CD8-positive, alpha-beta memory T cell (primary cell): ENCODE measurements around the gene SLFN5. TPM values are rescaled to one million over a fixed set of nuclear protein-coding genes. Genes with fewer than 3 reads are reported as not detected.
"Not testable (repeated sequence)": the region's sequence is repeated elsewhere in the genome, so short reads cannot be mapped to it uniquely, and the experiment has no call there.

ENCODE experiments used
- CTCF ChIA-PET: fragments of 350-600 bp; sonication (Branson Sonifier 250); formaldehyde crosslinking; loops from one replicate; lab custom pipeline; 2021; ENCODE audit warnings: antibody characterized with exemption; lab: Charles Lee
- POLR2A ChIA-PET: fragments of 350-600 bp; sonication (Branson Sonifier 250); formaldehyde crosslinking; loops from one replicate; lab custom pipeline; 2021; ENCODE audit warnings: antibody characterized with exemption; lab: Charles Lee
- DNase-seq, 5 donors: peaks; one replicate each; pipeline versions ENCODE4 v3.0.0 to v3.0.0-alpha.2; 2020 to 2022; ENCODE audit warnings: mixed read lengths in 1 of 5
- H3K27ac ChIP-seq: one replicate; pipeline ENCODE4 v1.7.0; 2013; ENCODE audit warnings: low read depth, mild to moderate bottlenecking, low read length, moderate library complexity
- H3K27me3 ChIP-seq: 2 replicates; pipeline ENCODE4 v1.7.0; 2013; ENCODE audit warnings: low read length, mild to moderate bottlenecking; ENCODE audit not compliant: insufficient read depth, poor library complexity, severe bottlenecking
- H3K36me3 ChIP-seq: 2 replicates; pipeline ENCODE4 v1.7.0; 2013; ENCODE audit warnings: mild to moderate bottlenecking, low read length, moderate library complexity; ENCODE audit not compliant: insufficient read depth
- H3K4me1 ChIP-seq: 2 replicates; pipeline ENCODE4 v1.7.0; 2013; ENCODE audit warnings: mild to moderate bottlenecking, low read length, moderate library complexity; ENCODE audit not compliant: insufficient read depth
- H3K4me3 ChIP-seq: 2 replicates; pipeline ENCODE4 v1.7.0; 2013; ENCODE audit warnings: mild to moderate bottlenecking, low read length
- H3K9me3 ChIP-seq: 2 replicates; pipeline ENCODE4 v1.7.0; 2013; ENCODE audit warnings: mild to moderate bottlenecking, low read length
- H3K27ac Mint-ChIP-seq, 8 donors: one replicate each; pipeline ENCODE4 v1.8.0; 2020 to 2021; ENCODE audit warnings: mixed read lengths in 8 of 8, mild to moderate bottlenecking in 6 of 8, inconsistent platforms in 3 of 8, moderate library complexity in 3 of 8
- H3K27me3 Mint-ChIP-seq, 2 donors: one replicate each; pipeline ENCODE4 v1.8.0; 2020 to 2021; ENCODE audit warnings: mixed read lengths in 2 of 2, mild to moderate bottlenecking in 1 of 2, moderate library complexity in 1 of 2
- H3K36me3 Mint-ChIP-seq, 3 donors: one replicate each; pipeline ENCODE4 v1.8.0; 2020 to 2021; ENCODE audit warnings: mixed read lengths in 3 of 3, inconsistent platforms in 1 of 3, mild to moderate bottlenecking in 1 of 3
- H3K4me1 Mint-ChIP-seq, 3 donors: one replicate each; pipeline ENCODE4 v1.8.0; 2020 to 2021; ENCODE audit warnings: mixed read lengths in 3 of 3, inconsistent platforms in 1 of 3, mild to moderate bottlenecking in 1 of 3
- H3K4me3 Mint-ChIP-seq, 7 donors: one replicate each; pipeline ENCODE4 v1.8.0; 2020 to 2021; ENCODE audit warnings: mixed read lengths in 7 of 7, mild to moderate bottlenecking in 6 of 7, moderate library complexity in 4 of 7, inconsistent platforms in 2 of 7
- H3K9me3 Mint-ChIP-seq, 5 donors: one replicate each; pipeline ENCODE4 v1.8.0; 2020 to 2022; ENCODE audit warnings: mixed read lengths in 5 of 5, mild to moderate bottlenecking in 3 of 5, moderate library complexity in 2 of 5, inconsistent platforms in 1 of 5
- polyA plus RNA-seq: library from polyadenylated mRNA; unstranded; fragments of 300-500 nt; fragmentation: Illumina TruSeq; gene quantifications from one replicate; pipeline ENCODE4 v1.2.3, GENCODE V29; 2021
- total RNA-seq, 2 experiments: library from RNA; stranded (reverse); gene quantifications; one replicate each; pipeline ENCODE4 v1.2.3, GENCODE V29; 2021

SLFN5 gene
- total and polyA plus RNA-seq, 3 experiments from 2014 or later, result 28.6 to 158 (median 30.2) TPM

DNA sequence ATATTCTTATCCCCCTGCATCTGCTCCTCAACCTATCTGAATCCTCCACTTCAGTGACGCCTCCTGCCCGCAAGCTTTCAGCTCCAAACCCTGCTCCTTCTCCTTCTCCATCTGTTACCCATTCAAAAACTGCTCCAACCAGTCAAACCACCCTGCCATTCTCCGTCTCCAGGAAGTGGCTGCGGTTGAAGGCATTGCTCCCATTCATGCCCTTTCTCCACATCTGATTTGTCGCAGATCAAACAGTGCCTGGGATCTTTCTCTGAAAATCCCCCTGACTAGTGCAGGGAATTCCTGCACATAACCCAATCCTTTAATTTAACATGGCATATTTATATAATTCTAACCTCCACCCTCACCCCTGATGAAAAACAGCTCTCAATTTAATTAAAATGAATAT, 56.3 kb downstream of the SLFN5 start:
- Mint-ChIP-seq H3K27me3 (peaks cover 2 to 4% of the 10 kb centered on the region in 2 donors), H3K9me3 (peaks cover 12 to 26% (median 24%) of the 10 kb centered on the region in 5 donors), H3K4me3 (no peak overlapping the region), H3K36me3 (peaks cover 7 to 34% (median 7%) of the 10 kb centered on the region in 3 donors), H3K4me1 (peaks cover 0 to 5% (median 4%) of the 10 kb centered on the region in 3 donors), H3K27ac (no peak overlapping the region)
- H3K4me1 ChIP-seq, result no peaks in the 10 kb centered on the region
- no peaks in the 10 kb centered on the region for H3K9me3 ChIP-seq
- no peak overlapping the region for H3K4me3 ChIP-seq
- H3K27me3 ChIP-seq, result no peaks in the 10 kb centered on the region
- no peaks in the 10 kb centered on the region for H3K36me3 ChIP-seq
- no peak overlapping the region for H3K27ac ChIP-seq
- CTCF ChIA-PET, result interaction anchor here (1.8 kb wide), 1 partner anchor 14 kb away, joined by 5 read pairs; no protein-coding TSS in a partner anchor
- no peak for DNase-seq
- POLR2A ChIA-PET, result no interaction called here

- H3K9me3 ChIP-seq, H3K27me3 Mint-ChIP-seq, H3K36me3 ChIP-seq, H3K27ac ChIP-seq, H3K9me3 Mint-ChIP-seq, DNase-seq, H3K36me3 Mint-ChIP-seq, H3K4me3 ChIP-seq, H3K4me3 Mint-ChIP-seq, H3K27me3 ChIP-seq: not testable (repeated sequence)
- peaks cover 20% of the 10 kb centered on the region for H3K4me1 ChIP-seq
- Mint-ChIP-seq H3K27ac (peak overlapping the region in 2 of 8 donors; percentile 19 to 51), H3K4me1 (peaks cover 22 to 40% (median 24%) of the 10 kb centered on the region in 3 donors)
- CTCF ChIA-PET, result interaction anchor here (7.4 kb wide), 1 partner anchor 226 kb away, joined by 167 read pairs; the partner anchor contains the start of gene SLFN12L
- POLR2A ChIA-PET, result interaction anchor here (0.7 kb wide), 1 partner anchor 66 kb away, joined by 3 read pairs; the partner anchor contains the start of gene SLFN5
These were observed 66.5 kb downstream of the SLFN5 start for GRCh38 chr17:35309345-35309744.

DNA sequence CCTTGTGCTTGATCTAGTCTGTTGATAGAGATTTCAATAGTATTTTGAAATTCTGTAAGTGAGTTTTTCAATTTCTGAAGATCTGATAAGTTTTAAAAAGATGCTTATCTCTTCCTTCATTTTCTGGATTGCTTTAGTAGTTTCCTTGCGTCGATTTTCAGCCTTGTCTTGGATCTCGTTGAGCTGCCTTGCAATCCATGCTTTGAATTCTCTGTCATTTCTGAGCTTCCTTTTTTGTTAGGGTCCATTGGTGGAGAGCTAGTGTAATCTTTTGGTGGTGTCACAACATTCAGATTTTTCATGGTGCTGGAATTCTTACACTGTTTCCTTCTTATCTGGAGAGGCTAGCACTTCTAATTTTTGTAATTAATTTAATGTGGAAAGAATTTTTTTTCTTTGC, 69.5 kb downstream of the SLFN5 start:
- H3K4me3 Mint-ChIP-seq, result peak overlapping the region in 5 of 7 donors; percentile 16 to 99 (median 92)
- peaks cover 25% of the 10 kb centered on the region for H3K4me1 ChIP-seq
- H3K27me3 ChIP-seq, result no peaks in the 10 kb centered on the region
- peaks cover 44 to 68% (median 51%) of the 10 kb centered on the region in 3 donors for H3K4me1 Mint-ChIP-seq
- no peak overlapping the region for H3K27ac ChIP-seq
- no peaks in the 10 kb centered on the region for H3K36me3 ChIP-seq
- DNase-seq, result no peak
- peaks cover 0 to 8% (median 0%) of the 10 kb centered on the region in 3 donors for H3K36me3 Mint-ChIP-seq
- POLR2A ChIA-PET, result interaction anchor here (0.6 to 3.0 kb wide), 9 partner anchors 8 to 452 kb away, joined by 3 to 22 read pairs (median 10); partner anchors contain the start of genes SLFN11, SLFN12L and SLFN5
- peak overlapping the region; percentile 90 to 99 (median 98) for H3K27ac Mint-ChIP-seq
- no peak overlapping the region for H3K4me3 ChIP-seq
- CTCF ChIA-PET, result interaction anchor here (0.7 to 7.4 kb wide), 29 partner anchors 10 to 436 kb away, joined by 3 to 167 read pairs (median 5); partner anchors contain the start of genes SLFN11, SLFN12L and SLFN13
- H3K27me3 Mint-ChIP-seq, result no peaks in the 10 kb centered on the region
- no peaks in the 10 kb centered on the region for H3K9me3 ChIP-seq
- H3K9me3 Mint-ChIP-seq, result peaks cover 0 to 6% (median 0%) of the 10 kb centered on the region in 5 donors

DNA sequence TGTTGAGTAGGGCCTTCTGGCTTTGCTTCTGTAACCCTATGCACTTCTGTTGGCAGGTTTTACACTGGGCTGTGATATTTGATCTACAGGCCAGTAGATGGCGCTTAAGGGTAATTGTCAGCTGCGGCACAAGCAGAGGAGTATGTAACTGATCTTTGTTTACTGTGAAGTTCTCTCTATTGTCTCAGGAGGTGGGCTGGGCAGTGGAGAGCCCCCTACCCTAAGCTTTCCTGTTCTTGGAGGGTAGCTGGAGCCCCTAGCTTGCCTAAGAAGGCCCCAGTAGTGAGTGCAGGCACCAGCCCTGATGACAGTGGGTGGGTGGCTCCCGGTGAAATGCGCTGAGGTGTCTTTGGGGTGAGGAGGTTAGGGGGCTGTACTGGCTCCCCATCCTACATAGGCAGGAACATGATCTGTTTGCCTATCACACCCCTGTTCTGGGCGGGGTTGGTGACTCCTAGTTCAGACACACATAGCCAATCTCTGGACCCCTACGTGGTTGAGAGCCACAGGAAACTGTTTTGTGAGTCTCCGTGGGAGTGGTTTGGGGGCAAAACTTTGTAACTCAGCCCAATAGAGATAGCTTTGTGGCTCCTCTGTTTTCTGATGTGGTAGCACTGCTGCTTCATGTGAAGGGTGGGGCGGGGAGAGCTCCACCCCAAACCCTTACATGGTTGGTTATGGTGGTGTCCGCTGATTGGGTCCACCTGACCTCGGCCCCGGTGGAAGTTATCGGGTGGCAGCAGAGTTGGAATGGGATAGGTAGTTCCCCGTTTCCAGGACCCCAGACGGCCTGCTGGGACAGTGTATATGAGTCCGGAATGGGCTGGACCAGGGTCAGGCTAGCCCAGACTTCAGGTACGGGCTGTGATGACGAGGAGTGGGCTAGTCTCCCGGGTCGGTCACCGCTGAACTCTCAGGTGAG, 70.2 kb downstream of the SLFN5 start:
- peak overlapping the region; percentile 92 to 100 (median 98) for H3K4me3 Mint-ChIP-seq
- peaks cover 49 to 71% (median 58%) of the 10 kb centered on the region in 3 donors for H3K4me1 Mint-ChIP-seq
- POLR2A ChIA-PET, result interaction anchor here (0.5 to 3.0 kb wide), 20 partner anchors 9 to 541 kb away, joined by 3 to 22 read pairs (median 5); partner anchors contain the start of genes AP2B1, PEX12, SLFN11 and SLFN12L
- no peaks in the 10 kb centered on the region for H3K36me3 ChIP-seq
- peak overlapping the region; percentile 83 for H3K4me3 ChIP-seq
- H3K27me3 Mint-ChIP-seq, result no peaks in the 10 kb centered on the region
- H3K4me1 ChIP-seq, result peaks cover 25% of the 10 kb centered on the region
- DNase-seq, result peak; percentile 83 to 97 (median 95)
- H3K9me3 Mint-ChIP-seq, result peaks cover 0 to 6% (median 0%) of the 10 kb centered on the region in 5 donors
- CTCF ChIA-PET, result interaction anchor here (0.6 to 7.4 kb wide), 45 partner anchors 9 to 435 kb away, joined by 3 to 167 read pairs (median 4); partner anchors contain the start of genes PEX12, SLFN11, SLFN12L and SLFN13
- peaks cover 0 to 8% (median 0%) of the 10 kb centered on the region in 3 donors for H3K36me3 Mint-ChIP-seq
- no peaks in the 10 kb centered on the region for H3K9me3 ChIP-seq
- peak overlapping the region; percentile 90 to 99 (median 98) for H3K27ac Mint-ChIP-seq
- H3K27ac ChIP-seq, result peak overlapping the region; percentile 87
- H3K27me3 ChIP-seq, result no peaks in the 10 kb centered on the region

DNA sequence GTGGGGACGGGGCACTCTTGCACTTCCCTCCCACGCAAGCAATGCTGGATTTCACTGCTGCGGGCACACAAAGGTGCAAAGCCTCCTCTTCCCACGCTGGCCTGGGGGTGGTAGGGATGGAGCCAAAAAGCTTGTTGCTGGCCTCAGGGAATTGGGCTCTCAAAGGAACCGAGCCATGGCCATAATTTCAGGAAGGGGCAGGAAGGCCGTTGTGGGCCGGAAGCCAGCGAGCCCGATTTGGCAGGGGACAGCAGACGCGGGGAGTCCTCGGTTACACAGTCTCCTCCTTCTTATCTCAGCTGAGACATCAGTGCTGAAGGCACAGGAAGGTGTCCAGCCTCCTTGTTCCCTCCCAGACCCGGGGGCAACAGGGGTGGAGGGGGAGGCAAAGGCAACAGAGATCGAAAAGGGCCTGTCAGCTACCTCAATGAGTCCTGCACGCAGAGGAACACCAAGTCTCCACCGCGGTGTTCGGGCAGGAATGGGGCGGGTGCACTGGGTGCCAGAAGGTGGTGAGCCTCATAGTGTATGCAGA, 71.1 kb downstream of the SLFN5 start:
- POLR2A ChIA-PET, result interaction anchor here (0.5 to 3.0 kb wide), 14 partner anchors 23 to 273 kb away, joined by 3 to 22 read pairs (median 6); partner anchors contain the start of genes AP2B1, PEX12, SLFN11 and SLFN12L
- DNase-seq, result peak; percentile 2 to 53 (median 23)

DNA sequence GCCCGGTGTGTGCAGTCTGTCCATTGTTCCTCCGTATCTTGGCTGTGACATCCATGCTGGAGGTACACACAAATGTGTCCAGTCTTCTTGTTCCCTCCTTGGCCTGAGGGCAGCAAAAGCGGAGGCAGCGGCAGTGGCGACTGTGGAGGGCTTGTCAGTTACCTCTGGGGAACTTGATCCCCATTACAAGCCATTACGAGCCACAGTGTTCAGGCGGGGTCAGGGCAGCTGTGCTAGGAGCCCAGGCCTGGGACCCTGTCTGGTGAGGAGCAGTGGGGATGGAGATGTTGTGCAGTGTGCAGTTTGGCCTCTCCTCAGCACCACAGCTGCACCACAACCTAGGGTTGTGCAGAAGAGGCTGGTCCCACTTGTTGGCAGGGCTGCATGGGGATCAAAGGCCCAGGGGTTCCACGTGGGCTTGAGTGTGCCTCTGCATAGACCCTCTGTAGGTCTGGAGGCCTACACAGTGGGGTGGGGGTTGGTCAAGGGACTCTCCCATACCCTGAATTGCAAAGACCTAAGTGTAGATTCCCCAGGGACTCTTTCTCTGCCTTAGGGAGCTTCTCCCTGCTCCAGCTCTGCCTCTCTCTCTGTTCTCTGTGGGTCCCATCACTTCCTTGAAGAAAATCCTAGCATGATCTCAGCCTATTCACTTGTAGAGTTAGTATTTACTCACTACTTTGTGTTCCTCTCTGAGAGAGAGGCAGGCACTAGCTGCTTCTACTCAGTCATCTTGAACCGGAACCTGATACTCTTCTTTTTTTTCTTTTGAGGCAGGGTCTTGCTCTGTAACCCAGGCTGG, 71.7 kb downstream of the SLFN5 start:
- Histone ChIP-seq H3K4me1 (peaks cover 25% of the 10 kb centered on the region), H3K9me3 (no peaks in the 10 kb centered on the region), H3K27me3 (no peaks in the 10 kb centered on the region), H3K4me3 (peak overlapping the region; percentile 83), H3K27ac (no peak overlapping the region), H3K36me3 (no peaks in the 10 kb centered on the region)
- H3K4me3 Mint-ChIP-seq, result peak overlapping the region; percentile 92 to 100 (median 98)
- CTCF ChIA-PET, result interaction anchor here (1.7 to 7.4 kb wide), 5 partner anchors 59 to 221 kb away, joined by 3 to 167 read pairs (median 13); partner anchors contain the start of genes SLFN11 and SLFN12L
- no peaks in the 10 kb centered on the region for H3K9me3 Mint-ChIP-seq
- DNase-seq, result peak in 1 of 5 donors; percentile 10
- POLR2A ChIA-PET, result interaction anchor here (0.5 to 3.0 kb wide), 6 partner anchors 31 to 225 kb away, joined by 3 to 22 read pairs (median 9); partner anchors contain the start of gene SLFN11
- peak overlapping the region; percentile 90 to 99 (median 98) for H3K27ac Mint-ChIP-seq
- H3K4me1 Mint-ChIP-seq, result peaks cover 54 to 71% (median 69%) of the 10 kb centered on the region in 3 donors
- no peaks in the 10 kb centered on the region for H3K27me3 Mint-ChIP-seq
- H3K36me3 Mint-ChIP-seq, result peaks cover 3 to 13% (median 3%) of the 10 kb centered on the region in 3 donors

More for the DNA sequence above, 71.1 kb downstream of the SLFN5 start:
- Histone ChIP-seq H3K9me3 (no peaks in the 10 kb centered on the region), H3K4me1 (peaks cover 25% of the 10 kb centered on the region), H3K4me3 (peak overlapping the region; percentile 83), H3K27ac (peak overlapping the region; percentile 87), H3K27me3 (no peaks in the 10 kb centered on the region), H3K36me3 (no peaks in the 10 kb centered on the region)
- Mint-ChIP-seq H3K27me3 (no peaks in the 10 kb centered on the region), H3K4me3 (peak overlapping the region; percentile 92 to 100 (median 98)), H3K9me3 (peaks cover 0 to 6% (median 0%) of the 10 kb centered on the region in 5 donors), H3K27ac (peak overlapping the region; percentile 90 to 99 (median 98)), H3K36me3 (peaks cover 0 to 8% (median 0%) of the 10 kb centered on the region in 3 donors), H3K4me1 (peaks cover 50 to 71% (median 63%) of the 10 kb centered on the region in 3 donors)
- CTCF ChIA-PET, result interaction anchor here (0.6 to 7.4 kb wide), 18 partner anchors 10 to 300 kb away, joined by 3 to 167 read pairs (median 5); partner anchors contain the start of genes PEX12, SLFN11 and SLFN12L
